Stimulated activated naive CD8-positive, alpha-beta T cell treated with anti-CD3 and anti-CD28 coated beads, Interleukin-15, amount 100 ng/mL, for 72 hours (primary cell): Measurements from ENCODE around the gene FOXK1.

ENCODE experiments used
- ATAC-seq: fragments of 150-1000 bp; cut with Tn5 transposase; 2 replicates; pipeline ENCODE4 v1.10.0; 2021; ENCODE audit warnings: mild to moderate bottlenecking, moderate library complexity
- DNase-seq, 2 donors: peaks; one replicate each; pipeline ENCODE4 v3.0.0; 2021 to 2022
- H3K27ac Mint-ChIP-seq, 2 donors: one replicate each; pipeline ENCODE4 v1.8.0; 2022; ENCODE audit warnings: mild to moderate bottlenecking in 2 of 2, mixed read lengths in 2 of 2, moderate library complexity in 2 of 2
- H3K27me3 Mint-ChIP-seq: one replicate; pipeline ENCODE4 v1.8.0; 2022; ENCODE audit warnings: mixed read lengths
- H3K4me1 Mint-ChIP-seq: one replicate; pipeline ENCODE4 v1.8.0; 2022; ENCODE audit warnings: mild to moderate bottlenecking, mixed read lengths
- H3K4me3 Mint-ChIP-seq, 2 donors: one replicate each; pipeline ENCODE4 v1.8.0; 2022; ENCODE audit warnings: mild to moderate bottlenecking in 2 of 2, mixed read lengths in 2 of 2, moderate library complexity in 1 of 2
- H3K9me3 Mint-ChIP-seq, 2 donors: one replicate each; pipeline ENCODE4 v1.8.0; 2022; ENCODE audit warnings: mixed read lengths in 2 of 2

Gene FOXK1

DNA sequence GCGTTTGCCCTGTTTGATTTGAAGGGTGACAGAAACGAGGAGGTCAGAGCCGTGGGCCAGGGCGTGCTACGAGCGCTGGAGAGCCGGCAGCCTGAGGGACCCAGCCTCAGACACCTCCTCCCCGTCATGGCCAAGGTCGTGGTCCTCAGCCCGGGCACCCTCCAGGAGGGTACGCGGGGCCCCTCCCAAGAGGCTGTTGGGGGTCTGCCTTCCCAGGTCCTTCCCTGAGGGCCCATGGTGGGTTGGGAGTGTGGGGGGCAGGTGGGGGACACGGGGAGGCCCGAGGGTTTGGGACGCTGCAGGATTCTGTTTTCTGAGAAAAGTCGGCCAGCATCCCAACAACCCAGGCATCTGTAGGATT, 101.2 kb downstream of the FOXK1 start:
- no peak overlapping the region for H3K27ac Mint-ChIP-seq
- ATAC-seq (peak; percentile 19), DNase-seq (no peak)
- H3K4me1 Mint-ChIP-seq = peaks cover 9% of the 10 kb centered on the region
- no peak overlapping the region for H3K4me3 Mint-ChIP-seq
- no peaks in the 10 kb centered on the region for H3K9me3 Mint-ChIP-seq
- H3K27me3 Mint-ChIP-seq = no peaks in the 10 kb centered on the region

DNA sequence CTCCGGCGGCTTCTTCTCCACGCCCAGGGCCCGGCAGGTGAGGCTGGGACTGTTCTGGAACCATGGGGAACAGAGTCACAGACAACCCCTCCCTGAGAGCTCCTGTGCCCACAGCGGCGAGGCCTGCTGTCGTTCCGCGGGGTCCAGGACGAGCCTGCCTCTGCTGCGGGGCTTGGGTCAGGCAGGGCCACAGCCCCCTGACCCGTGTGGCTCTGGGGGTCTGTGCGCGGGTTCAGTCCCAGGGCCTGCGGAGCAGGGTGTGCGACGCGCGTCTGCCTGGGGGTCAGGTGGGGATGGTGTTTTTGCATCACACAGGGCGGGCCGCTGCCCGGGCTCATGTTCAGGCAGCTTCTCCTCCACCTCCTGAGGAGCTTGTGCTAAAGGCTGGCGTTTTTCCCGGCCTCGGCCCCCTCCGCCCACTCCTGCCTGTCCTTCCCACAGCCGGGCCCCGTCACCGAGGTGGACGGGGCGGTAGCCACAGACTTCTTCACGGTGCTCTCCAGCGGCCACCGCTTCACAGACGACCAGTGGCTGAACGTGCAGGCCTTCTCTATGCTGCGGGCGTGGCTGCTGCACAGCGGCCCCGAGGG, 101.8 kb downstream of the FOXK1 start:
- Mint-ChIP-seq H3K27me3 (no peaks in the 10 kb centered on the region), H3K27ac (no peak overlapping the region), H3K4me3 (no peak overlapping the region), H3K4me1 (peaks cover 7% of the 10 kb centered on the region), H3K9me3 (no peaks in the 10 kb centered on the region)
- ATAC-seq (peak; percentile 11), DNase-seq (no peak)

DNA sequence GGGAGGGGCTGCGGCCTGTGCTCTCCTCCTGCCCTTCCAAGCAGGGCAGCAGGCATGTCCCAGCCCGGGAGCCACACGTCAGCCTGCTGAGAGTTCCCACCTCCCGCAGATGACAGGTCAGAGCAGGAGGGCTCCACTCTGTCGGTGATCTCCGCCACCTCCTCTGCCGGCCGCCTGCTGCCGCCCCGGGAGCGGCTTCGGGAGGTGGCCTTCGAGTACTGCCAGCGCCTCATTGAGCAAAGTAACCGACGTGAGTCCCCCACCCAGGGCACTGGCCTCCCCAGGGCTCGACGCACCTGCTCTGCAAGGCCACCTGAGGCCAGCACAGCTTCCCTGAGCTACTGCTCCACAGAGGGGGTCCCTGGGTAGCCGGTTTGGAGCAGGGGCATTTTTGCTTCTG, 102.7 kb downstream of the FOXK1 start:
- no peak overlapping the region for H3K27ac Mint-ChIP-seq
- no peaks in the 10 kb centered on the region for H3K27me3 Mint-ChIP-seq
- no peaks in the 10 kb centered on the region for H3K9me3 Mint-ChIP-seq
- peaks cover 7% of the 10 kb centered on the region for H3K4me1 Mint-ChIP-seq
- DNase-seq (no peak), ATAC-seq (no peak)
- H3K4me3 Mint-ChIP-seq = no peak overlapping the region

DNA sequence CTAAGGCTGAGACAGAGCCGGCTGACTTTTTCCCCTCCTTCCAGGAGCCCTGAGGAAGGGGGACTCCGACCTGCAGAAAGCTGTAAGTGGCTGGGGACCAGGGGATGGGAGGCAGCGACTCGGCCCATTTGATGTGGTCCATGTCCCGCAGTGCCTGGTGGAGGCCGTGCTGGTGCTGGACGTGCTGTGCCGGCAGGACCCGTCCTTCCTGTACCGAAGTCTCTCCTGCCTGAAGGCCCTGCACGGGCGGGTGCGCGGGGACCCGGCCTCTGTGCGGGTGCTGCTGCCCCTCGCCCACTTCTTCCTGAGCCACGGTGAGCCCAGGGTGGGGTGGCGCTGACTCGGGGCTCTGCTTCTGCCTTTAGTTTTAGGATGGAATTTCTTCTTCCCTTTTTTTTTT, 103.3 kb downstream of the FOXK1 start:
- no peak for DNase-seq
- Mint-ChIP-seq H3K9me3 (no peaks in the 10 kb centered on the region), H3K4me1 (peaks cover 10% of the 10 kb centered on the region), H3K27ac (no peak overlapping the region), H3K4me3 (no peak overlapping the region), H3K27me3 (no peaks in the 10 kb centered on the region)
- no peak for ATAC-seq

DNA sequence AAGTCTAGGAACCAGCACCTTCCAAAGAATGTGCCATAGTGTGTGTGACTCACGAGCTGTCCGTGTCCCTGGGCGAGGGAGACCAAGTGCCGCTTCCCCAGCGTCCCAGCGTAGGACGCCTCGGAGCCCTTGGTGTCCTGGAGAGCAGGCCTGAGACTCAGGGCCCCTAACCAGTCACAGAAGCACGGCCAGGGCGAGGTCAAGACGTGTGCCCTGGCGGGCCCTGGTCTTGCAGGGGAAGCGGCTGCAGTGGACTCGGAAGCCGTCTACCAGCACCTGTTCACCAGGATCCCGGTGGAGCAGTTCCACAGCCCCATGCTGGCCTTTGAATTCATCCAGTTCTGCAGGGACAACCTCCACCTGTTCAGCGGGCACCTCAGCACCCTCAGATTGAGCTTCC, 103.9 kb downstream of the FOXK1 start:
- H3K4me1 Mint-ChIP-seq = peaks cover 11% of the 10 kb centered on the region

DNA sequence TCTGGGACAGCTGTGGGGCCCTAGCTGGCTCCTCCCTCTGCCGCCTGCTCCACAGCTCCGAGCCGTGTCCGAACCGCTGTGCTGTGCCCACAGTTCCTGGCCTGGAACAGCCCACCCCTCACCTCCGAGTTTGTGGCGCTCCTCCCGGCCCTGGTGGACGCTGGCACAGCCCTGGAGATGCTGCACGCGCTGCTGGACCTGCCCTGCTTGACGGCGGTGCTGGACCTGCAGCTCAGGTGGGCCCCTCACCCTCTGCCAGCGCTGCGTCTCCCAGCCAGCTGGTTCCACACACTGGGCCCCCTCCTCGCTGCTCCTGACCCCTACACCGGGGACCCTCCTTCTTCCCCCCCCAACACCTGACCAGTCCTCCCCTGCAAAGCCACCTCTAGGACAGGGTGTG, 105.4 kb downstream of the FOXK1 start:
- no peak overlapping the region for H3K4me3 Mint-ChIP-seq
- ATAC-seq = no peak
- H3K27me3 Mint-ChIP-seq = no peaks in the 10 kb centered on the region
- peaks cover 11% of the 10 kb centered on the region for H3K4me1 Mint-ChIP-seq
- H3K9me3 Mint-ChIP-seq = no peaks in the 10 kb centered on the region
- H3K27ac Mint-ChIP-seq = peak overlapping the region in 1 of 2 donors; percentile 71
- no peak for DNase-seq

More for the DNA sequence above, 103.9 kb downstream of the FOXK1 start:
- Mint-ChIP-seq H3K27me3 (no peaks in the 10 kb centered on the region), H3K4me3 (no peak overlapping the region), H3K27ac (no peak overlapping the region), H3K9me3 (no peaks in the 10 kb centered on the region)
- ATAC-seq = no peak
- no peak for DNase-seq

DNA sequence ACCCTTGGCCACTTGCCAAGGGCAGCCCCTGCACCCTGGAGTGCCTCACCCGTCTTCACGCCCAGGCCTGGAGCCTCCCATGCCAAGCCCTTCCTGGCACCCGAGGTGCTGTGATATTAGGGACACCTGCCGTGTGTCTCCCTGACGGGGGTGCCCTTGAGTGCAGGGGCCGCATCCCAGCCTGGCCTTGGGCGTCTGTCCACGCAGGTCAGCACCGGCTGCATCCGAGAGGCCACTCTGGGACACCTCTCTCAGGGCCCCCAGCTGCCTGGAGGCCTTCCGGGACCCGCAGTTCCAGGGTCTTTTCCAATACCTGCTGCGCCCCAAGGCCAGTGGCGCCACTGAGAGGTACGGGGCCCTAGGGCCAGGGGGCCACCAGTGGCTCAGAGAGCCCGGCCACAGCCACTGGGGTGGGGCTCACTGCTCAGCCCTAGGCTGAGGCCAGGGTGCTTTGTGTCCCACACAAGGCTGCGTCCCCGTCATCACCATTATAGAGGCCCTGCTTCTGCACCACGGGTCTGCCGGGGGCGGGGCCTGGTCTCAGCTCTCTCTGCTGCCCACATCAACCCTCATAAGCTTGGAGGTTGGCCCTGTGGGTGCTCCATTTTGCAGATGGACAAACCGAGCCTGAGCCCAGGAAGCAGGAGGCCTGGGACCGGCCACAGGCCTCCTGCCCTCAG, 106.0 kb downstream of the FOXK1 start:
- ATAC-seq (no peak), DNase-seq (no peak)
- Mint-ChIP-seq H3K9me3 (no peaks in the 10 kb centered on the region), H3K4me3 (no peak overlapping the region), H3K27ac (no peak overlapping the region), H3K27me3 (no peaks in the 10 kb centered on the region), H3K4me1 (peaks cover 11% of the 10 kb centered on the region)

DNA sequence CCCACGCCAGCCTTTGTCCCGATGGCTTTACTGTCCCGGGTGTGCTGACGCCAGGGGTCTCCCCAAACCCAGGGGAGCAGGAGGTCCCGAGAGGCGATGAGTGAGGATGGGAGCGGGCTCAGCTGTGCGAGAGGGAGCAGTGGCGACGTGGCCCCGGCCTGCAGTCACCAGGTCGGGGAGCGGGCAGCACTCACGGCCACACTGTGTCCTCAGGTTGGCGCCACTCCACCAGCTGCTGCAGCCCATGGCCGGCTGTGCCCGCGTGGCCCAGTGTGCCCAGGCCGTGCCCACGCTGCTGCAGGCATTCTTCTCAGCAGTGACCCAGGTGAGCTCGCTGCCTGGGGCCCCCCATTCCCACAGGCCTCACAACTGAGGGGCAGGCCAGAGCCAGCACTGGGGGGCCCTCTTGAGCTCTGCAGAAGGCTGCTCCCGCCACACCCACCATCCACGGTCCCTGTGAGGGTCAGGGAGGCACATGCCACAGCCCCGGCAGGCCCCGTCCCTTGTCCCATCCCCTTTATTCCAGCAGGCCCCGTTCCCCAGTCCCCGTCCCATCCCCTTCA, 106.6 kb downstream of the FOXK1 start:
- no peak overlapping the region for H3K27ac Mint-ChIP-seq
- ATAC-seq = no peak

DNA sequence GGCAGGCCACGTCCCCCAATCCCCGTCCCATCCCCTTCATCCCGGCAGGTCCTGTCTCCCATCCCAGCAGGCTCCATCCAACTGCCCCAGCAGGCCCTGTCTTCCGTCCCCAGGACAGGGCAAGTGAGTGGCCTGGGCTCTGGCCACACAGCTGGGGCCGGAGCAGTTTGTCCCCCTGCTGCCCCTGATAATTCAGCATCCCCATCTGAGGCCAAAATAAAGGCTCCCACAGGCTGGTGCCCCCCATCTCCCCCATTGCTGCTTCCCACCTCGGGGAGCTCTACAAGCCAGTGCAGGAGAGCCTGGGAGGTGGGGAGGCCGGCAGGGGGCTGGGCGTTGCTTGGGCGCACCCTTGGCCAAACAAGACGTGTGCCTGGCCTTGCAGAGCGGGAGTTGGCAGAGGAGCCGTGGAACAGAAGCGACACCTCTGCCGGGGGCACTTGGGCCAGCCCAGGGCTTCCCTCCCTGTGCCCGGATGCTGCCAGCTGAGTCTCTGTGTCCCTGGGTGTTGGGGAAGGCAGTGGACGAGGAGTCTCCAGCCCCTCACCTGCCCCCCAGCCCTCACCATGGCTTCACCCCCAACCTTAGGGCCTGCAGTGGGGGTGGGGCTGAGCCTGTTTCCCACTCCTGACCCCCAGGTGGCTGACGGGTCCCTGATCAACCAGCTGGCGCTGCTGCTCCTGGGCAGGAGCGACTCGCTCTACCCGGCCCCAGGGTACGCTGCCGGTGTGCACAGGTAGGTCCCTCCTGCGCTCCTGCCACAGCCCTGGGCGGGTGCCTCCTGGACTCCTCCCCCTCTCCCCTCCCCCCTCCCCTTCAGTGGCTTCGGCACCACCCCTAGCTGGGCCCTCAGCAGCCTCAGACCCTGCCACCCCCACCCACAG, 107.3 kb downstream of the FOXK1 start:
- no peaks in the 10 kb centered on the region for H3K9me3 Mint-ChIP-seq
- H3K4me3 Mint-ChIP-seq = no peak overlapping the region
- H3K27ac Mint-ChIP-seq = peak overlapping the region in 1 of 2 donors; percentile 12
- DNase-seq (no peak), ATAC-seq (no peak)
- H3K27me3 Mint-ChIP-seq = no peaks in the 10 kb centered on the region
- peaks cover 14% of the 10 kb centered on the region for H3K4me1 Mint-ChIP-seq

More for the DNA sequence above, 106.6 kb downstream of the FOXK1 start:
- Mint-ChIP-seq H3K4me1 (peaks cover 11% of the 10 kb centered on the region), H3K4me3 (no peak overlapping the region), H3K27me3 (no peaks in the 10 kb centered on the region), H3K9me3 (no peaks in the 10 kb centered on the region)
- DNase-seq = no peak

DNA sequence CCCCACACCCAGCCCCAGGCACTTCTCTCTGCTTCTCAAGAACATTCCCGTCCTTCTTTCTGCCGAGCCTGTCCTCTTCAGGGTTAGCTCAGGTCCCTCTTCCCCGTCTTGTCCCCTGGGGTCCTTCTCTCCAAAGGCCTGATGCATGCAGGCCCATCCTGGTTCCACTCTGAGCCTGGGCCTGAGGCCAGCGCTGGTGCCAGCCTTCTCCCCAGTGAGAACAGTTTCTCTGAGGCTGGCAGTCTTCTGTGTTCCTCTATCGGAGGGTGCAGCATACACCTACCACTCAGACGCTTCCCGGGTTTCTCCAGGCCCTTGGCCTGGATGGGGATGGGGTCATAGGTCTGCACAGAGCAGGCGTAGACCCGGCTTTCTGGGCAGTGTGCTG, 108.0 kb downstream of the FOXK1 start:
- peak overlapping the region in 1 of 2 donors; percentile 84 for H3K27ac Mint-ChIP-seq
- no peaks in the 10 kb centered on the region for H3K9me3 Mint-ChIP-seq
- H3K4me3 Mint-ChIP-seq = no peak overlapping the region
- DNase-seq (no peak), ATAC-seq (no peak)
- H3K4me1 Mint-ChIP-seq = peaks cover 18% of the 10 kb centered on the region
- H3K27me3 Mint-ChIP-seq = no peaks in the 10 kb centered on the region

DNA sequence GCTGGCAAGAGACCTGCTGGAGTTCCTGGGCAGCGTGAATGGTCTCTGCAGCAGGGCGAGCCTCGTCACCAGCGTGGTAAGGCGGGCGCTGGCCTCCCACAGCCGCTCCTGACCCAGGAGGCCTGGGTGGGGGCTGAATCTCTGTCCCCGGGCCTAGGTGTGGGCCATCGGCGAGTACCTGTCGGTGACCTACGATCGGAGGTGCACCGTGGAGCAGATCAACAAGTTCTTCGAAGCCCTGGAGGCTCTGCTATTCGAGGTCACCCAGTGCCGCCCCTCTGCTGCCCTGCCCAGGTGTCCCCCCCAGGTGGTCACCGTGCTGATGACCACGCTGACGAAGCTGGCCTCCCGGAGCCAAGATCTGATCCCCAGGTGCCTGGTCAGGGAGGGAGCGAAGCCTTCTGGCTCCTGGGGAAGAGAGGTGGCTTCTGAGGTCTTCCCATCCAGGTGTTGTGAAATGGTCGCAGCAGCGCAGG, 108.5 kb downstream of the FOXK1 start:
- ATAC-seq (no peak), DNase-seq (no peak)
- no peaks in the 10 kb centered on the region for H3K9me3 Mint-ChIP-seq
- H3K4me1 Mint-ChIP-seq = peaks cover 18% of the 10 kb centered on the region
- H3K27ac Mint-ChIP-seq = no peak overlapping the region
- H3K27me3 Mint-ChIP-seq = no peaks in the 10 kb centered on the region
- H3K4me3 Mint-ChIP-seq = no peak overlapping the region

DNA sequence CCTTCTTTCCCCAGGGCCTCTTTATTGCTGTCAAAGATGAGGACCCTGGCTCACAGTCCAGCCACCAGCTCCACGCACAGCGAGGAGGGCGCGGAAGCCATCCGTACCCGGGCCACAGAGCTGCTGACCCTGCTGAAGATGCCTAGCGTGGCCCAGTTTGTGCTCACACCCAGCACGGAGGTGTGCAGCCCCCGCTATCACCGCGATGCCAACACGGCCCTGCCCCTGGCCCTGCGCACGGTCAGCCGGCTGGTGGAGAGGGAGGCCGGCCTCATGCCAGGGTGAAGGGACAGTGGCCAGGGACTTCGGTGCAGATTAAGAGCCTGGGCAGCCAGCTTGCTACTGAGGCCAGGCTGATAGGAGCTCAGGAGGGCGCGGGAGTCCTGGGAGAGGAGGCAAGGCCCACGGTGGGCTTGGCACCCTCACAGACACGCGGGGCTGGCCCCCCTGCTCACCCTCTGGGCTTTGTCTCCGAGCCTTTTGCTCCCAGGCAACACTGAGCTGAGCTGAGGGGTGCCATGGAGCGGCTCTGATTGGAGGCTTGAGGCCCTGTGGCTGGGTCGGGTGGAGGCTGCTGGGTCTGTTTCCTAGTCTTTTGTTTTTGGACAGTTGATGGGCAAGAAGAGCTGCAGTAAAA, 109.1 kb downstream of the FOXK1 start:
- no peak for ATAC-seq
- Mint-ChIP-seq H3K4me3 (peak overlapping the region in 1 of 2 donors; percentile 33), H3K27ac (peak overlapping the region; percentile 54 to 88), H3K9me3 (no peaks in the 10 kb centered on the region), H3K27me3 (no peaks in the 10 kb centered on the region), H3K4me1 (peaks cover 18% of the 10 kb centered on the region)
- no peak for DNase-seq

DNA sequence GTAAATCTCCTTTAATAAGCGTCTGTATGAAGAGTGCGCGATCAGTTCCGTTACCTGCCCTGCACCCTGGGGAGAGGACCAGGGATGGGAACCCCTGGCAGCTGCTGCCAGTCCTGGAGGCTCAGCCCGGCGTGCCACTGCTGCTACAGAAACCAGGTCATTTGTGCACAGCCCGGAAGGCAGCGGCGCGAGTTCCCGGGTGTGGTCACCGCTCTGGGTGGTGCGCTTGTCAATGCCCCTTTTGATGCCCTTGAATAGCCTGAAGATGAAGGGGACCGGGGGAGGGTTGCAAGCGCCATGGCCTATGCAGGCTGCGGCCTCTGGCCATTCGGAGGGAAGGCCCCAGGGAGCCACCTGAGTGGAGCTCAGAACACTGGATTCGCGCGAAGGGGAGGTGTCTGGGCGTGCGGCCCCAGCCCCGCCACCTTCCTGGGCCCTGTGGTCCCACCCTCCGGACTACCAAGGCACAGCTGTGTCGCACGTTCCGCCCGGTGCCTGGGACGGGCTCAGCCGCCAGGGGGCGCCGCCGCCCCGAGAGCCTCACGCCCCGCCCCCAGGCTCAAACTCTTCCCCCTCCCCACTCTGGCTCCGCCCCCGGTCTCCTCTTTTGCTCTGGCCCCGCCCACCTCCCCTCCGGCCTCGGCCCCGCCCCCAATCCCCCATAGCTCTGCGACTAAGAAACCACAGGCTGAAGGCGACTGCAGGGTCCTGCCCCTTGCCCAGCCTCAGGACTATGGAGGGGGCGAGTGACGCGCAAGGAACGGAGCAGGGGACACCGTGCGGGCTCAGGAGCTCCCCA, 109.8 kb downstream of the FOXK1 start:
- Mint-ChIP-seq H3K27ac (peak overlapping the region; percentile 54 to 88), H3K4me1 (peaks cover 18% of the 10 kb centered on the region), H3K27me3 (no peaks in the 10 kb centered on the region), H3K4me3 (peak overlapping the region in 1 of 2 donors; percentile 60), H3K9me3 (no peaks in the 10 kb centered on the region)
- peak; percentile 74 for ATAC-seq
- DNase-seq = peak; percentile 74 to 85

DNA sequence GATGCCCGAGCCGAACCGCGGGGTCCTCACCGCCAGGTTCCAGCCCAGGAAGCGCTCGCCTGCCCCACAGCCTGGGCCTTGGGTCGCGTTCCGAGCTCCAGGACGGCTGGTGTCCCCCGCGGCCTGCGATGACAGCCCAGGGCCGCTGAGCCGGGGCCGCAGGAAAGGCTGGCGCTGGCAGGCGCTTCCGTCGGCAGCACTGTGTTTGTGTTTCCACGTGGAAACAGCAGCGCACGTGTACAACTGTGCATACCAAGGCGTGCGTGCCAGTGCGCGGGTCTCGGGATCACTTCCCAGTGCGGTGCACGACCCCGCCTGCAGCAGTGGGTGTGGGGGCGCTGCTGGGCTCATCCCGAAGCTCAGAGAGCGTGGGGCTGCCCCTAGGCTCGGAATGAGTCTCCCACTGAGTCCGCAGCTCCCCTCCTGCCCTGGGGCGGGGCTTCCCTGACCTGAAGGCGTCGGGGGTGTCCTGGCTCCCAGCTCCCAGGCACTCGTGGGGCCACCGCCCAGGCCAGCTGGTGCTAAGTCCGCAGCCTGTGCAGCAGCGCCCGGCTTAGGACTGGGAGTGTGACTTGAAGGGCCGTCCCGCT, 110.5 kb downstream of the FOXK1 start:
- peak; percentile 27 for ATAC-seq
- Mint-ChIP-seq H3K4me3 (peak overlapping the region in 1 of 2 donors; percentile 60), H3K4me1 (peaks cover 18% of the 10 kb centered on the region), H3K27me3 (no peaks in the 10 kb centered on the region), H3K27ac (no peak overlapping the region), H3K9me3 (no peaks in the 10 kb centered on the region)
- no peak for DNase-seq
